ENCODE measurements around the gene IFITM10.
"Not testable (repeated sequence)": the region's sequence is repeated elsewhere in the genome, so short reads cannot be mapped to it uniquely, and the experiment has no call there.

Gene IFITM10

GRCh38 chr11:1684886-1685874, 65.2 kb downstream of the IFITM10 start:
- DNase-seq: not testable (repeated sequence)

GRCh38 chr11:1683904-1684572, 66.4 kb downstream of the IFITM10 start:
- DNase-seq: not testable (repeated sequence)

- not testable (repeated sequence) for DNase-seq
Measured at GRCh38 chr11:1683216-1683615, 67.2 kb downstream of the IFITM10 start.
